NCI-H2107 (cell line): ENCODE measurements around the gene ISCU.
A peak's percentile ranks its signal among the peaks of the same experiment; 100 is the strongest.

ENCODE experiments used
- DNase-seq: peaks from one replicate; lab custom pipeline; 2025; lab: John Stamatoyannopoulos, UW

ISCU gene

DNA sequence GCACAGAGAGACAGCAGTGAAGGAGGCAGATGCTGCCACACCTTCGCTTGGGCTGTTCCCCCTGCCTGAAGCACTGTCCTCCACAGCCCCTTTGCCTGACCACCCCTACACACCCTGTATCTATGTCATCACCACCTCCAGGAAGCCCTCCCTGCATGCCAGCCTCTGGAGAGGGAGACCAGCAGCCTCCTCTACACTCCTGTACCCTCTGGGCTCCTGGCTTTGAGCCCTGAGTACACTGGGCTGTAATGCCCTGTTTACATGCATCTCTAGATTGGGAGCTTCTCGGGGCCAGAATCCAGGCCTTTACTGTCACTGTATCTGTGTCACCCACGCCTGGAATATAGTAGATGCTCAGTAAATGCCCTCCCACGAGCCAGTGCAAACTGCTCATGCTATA is 41.3 kb downstream of the ISCU start:
- no peak for DNase-seq

DNA sequence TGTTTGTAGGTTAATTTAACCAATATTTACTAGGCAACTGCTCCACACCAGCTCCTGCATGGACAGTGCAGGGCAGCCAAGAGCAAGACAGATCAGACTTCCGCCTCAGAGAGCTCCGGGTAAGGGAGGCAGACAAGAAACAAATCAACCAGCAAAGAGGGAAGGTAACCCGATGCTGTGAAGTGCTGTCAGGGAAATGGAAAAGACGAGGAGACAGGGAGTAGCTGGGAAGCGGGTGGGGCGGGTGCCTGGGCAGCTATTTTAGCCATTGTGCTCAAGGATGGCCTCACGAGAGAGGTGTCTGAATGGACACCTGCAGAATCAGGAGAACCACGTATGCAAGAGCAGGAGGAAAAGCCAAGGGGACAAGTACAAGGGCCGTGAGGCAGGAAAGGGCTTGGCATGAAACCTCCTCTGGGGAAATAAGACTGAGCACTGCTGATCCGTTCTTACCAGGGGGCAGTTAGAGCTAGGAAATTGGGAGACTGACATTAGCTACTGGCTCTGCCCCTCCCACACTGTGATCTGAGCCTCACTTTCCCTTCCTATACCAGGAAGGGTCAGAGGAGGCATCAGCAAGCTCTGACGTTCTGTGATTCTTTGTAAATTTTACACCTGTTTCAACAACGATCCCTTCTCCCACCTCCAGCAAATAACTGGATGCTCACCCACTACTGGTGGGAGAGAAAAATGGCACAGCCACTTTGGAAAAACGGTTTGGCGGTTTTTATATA is 42.0 kb downstream of the ISCU start:
- no peak for DNase-seq

DNA sequence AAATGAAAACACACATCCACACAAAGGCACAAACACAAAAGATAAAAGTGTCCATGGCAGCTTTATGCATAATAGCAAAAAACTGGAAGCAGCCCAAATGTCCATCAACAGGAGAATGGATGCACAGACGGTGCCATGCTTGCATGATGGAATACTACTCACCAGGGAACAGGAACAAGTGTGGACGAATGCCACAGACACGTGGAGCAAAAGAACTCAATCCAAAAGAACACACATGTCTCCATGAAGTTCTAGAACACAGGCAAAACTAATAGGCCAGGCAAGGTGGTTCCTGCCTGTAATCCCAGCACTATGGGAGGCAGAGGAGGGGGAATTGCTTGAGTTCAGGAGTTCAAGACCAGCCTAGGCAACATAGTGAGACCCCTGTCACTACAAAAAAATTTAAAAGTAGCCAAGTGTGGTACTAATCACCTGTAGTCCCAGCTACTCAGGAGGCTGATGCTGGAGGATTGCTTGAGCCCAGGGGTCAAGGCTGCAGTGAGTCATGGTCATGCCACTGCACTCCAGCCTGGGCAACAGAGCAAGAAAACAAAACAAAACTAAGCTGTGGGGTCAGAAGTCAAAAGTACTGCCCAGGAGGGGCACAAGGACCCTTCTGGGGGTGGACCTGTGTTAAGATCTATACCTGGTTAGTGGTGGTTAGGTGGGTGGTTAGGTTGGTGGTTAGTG is 42.7 kb downstream of the ISCU start:
- no peak for DNase-seq

DNA sequence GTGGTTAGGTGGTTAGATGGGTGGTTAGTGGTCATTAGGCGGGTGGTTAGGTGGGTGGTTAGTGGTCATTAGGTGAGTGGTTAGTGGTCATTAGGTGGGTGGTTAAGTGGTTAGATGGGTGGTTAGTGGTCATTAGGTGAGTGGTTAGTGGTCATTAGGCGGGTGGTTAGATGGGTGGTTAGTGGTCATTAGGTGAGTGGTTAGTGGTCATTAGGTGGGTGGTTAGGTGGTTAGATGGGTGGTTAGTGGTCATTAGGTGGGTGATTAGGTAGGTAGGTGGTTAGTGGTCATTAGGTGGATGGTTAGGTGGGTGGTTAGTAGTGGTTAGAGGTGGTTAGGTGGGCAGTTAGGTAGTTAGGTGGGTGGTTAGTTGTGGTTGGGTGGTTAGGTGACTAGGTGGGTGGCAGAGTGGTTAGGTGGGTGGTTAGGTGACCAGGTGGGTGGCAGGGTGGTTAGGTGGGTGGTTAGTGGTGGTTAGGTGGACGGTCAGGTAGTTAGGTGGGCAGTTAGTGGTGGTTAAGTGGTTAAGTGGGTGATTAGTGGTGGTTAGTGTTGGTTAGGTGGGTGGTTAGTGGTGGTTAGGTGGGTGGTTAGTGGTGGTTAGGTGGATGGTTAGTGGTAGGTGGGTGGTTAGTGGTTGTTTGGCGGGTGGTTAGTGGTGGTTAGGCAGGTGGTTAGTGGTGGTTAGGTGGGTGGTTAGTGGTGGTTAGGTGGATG is 43.5 kb downstream of the ISCU start:
- no peak for DNase-seq

DNA sequence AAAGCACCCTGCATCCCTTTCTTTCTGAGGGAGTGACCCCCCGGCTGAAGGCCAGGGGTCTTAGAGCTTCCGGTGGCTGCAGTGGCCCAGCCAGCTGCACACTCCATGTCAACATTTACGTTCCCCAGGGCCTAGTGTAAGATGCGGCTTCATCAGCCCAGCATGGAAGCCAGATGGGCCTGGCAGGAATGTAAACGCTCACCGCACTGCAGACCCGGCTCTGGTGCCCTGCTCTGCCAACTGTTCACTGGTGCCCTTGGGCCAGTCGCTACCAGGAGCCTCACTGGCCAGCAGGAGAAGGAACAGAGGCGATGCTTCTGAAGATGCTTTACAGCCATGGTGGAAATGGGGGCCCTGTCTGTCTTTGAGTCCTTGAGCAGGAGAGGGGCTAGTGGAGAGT is 44.1 kb downstream of the ISCU start:
- no peak for DNase-seq

DNA sequence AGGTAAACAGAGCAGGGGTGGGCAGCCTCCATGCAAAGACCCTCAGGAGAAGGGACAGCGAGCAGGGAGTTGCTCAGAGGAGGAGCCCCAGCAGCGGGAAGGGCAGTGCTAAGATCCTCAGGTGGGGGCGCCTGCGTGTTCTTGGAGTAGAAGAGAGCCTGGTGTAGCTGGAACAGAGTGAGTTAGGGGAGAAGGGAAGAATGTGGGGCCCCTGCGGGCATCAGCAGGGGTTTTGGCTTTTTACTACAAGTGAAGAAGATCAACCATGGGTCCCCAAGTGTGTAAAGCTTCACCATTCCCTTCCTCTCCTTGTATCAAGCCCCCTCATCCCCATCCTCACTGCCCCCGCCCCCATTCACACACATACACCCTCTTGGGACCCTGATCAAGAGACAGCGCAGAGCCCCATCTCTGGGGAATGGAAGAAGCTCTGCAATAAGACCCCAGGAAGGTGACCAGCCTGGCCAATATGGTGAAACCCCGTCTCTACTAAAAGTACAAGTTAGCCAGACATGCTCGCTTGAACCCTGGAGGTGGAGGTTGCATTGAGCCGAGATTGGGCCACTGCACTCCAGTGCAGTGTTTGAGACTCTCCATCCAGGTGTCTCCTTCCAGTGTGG is 45.7 kb downstream of the ISCU start:
- no peak for DNase-seq

DNA sequence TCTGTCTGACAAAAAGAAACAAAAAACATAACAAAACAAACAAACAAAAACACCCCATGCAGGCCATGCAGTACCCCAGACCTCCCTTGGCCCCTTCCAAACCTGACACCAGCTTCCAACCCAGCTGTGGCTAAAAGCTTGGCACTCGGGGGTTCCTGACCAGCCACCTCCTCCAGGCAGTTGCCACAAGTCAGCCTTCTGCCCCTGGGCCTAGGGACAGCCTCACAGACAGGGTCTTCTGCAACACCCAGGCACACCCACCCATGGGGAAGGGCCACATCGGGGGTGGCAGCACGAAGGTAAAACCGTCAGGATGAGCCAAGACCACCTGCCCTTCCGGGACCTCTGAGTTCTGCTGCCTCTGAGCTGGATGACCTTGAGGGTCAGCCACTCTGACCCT is 46.2 kb downstream of the ISCU start:
- no peak for DNase-seq

DNA sequence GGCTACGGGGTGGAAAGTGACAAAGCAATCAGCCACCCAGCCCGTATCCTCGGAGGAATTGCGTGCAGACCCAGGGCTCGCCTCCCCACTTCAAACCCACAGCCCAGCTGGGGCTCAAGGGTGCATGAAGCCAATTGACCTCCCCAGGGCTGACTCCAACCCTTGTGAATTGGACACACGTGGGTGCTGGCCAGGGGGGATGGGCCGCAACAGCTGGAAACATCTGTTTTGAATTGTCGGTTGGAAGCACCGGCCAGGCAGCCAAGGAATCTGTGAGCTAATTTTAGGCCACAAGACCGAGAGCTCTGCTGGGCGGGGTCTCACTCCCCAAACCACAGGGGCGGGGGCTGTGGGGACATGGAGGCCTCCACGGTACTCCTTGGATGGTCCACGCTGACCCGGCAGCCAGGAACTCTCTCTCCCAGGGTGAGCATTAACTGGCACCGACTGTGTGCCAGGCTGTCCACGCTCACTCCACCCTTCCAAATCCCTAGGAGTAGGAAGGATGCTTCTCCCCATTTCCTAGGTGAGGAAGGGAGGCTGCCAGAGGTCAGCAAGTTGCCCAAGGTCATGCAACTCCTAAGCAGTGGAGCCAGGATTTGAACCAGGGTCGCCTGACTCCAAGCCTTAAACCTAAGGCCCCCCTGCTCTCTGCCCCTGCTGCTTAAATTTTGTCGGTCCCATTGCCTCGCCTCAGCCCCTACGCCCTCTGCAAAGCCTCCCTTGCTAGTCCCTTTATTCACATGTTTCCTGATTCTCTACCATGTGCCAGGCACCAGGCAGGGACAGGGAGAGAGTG is 47.3 kb downstream of the ISCU start:
- DNase-seq: no peak

DNA sequence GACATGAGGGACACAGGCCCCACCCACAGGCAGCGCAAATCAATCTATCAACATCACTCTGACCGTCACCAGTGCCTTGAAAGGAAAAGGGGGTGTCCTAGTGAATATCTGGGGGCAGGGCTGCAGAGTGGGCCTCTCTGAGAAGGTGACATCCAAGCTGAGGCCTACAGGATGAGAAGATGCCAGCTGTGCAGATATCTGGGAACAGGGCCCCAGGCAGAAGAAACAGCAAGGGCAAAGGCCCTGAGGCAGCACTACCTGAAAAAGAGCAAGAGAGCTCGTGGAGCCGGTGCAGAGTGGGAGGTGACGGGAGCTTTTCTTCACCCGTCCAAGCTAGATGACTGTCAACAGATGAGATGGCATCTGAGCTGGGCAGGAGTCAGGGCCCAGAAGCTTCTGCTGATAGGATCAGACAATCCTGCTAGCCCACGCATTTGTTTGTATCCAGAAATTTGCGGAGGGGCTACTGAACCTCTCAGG is 48.0 kb downstream of the ISCU start:
- DNase-seq: no peak

DNA sequence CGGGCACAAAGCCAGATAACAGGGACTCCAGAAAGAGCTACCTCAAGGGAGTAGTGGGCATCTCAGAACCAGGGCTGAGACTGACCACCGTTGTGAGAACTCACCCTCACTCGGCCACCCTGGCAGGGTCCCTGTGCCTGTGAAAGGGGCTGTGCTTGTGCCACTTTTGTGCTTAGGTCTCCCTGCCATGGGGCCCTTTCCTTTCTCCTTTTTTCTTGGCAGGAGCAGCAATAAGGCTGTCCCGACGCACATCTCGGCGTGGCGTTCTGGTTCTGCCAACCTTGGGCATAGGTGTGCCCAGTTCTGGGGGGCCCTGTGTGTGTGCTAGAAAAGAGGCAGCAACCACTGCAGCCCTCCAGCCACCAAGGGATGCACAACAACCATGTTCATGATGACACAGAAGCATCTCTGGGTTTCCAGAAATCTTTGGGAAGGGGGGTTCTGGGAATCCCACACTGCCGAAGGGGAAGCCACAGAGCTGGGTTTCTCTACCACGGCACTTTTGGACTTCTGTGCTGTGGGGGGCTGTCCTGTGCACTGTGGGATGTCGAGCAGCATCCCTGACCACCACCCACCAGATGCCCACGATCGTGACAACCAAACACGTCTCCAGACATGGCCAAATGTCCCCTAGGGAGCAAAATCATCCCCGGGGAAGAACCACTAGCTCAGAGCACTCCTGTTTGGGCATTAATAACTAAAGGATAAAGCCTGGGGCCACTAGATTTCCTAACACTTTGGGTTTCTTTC is 48.6 kb downstream of the ISCU start:
- DNase-seq: no peak

DNA sequence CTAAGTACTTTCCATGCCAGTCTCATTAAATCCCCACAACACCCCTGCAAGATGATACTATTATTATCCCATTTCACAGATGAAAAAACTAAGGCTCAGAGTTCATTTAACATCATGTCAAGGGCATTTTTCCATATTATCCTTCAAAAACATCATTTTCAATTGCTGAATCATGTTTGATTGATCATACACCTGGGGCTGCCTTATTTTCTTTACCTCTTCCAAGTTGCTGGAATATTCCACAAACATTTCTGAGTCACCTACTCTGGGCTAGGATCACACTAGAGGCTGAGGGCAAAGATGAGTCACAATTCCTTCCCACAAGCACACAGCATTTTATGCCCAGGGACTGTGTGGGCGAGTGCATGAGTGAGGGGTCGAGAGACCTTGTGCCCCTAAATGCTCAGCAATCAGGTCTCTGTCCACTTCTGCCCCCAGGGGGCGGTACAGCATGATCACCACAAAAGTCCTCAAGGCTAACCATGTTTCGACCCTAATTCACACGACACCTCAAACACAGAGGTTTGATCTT is 49.6 kb downstream of the ISCU start:
- no peak for DNase-seq

DNA sequence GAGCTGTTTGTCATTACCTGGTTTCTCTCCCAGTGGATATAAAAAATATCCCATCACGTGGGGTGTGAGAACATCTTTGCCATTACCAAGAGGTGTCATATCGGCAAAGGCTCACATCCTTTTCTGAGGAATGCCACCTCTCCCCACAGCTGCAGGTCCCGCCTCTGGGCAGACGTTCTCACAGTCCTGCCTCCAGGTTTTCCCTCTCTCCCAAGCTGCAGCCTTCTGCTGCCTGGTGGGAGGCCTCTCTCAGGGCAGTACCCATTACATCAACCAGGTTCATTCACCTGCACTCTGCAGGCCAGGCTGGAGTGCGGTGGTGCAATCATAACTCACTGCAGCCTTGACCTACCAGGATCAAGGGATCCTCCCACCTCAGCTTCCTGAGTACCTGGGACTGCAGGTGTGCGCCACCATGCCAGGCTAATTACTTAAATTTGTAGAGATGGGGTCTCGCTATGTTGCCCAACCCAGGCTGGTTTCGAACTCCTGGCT is 50.4 kb downstream of the ISCU start:
- peak; percentile 16 for DNase-seq

DNA sequence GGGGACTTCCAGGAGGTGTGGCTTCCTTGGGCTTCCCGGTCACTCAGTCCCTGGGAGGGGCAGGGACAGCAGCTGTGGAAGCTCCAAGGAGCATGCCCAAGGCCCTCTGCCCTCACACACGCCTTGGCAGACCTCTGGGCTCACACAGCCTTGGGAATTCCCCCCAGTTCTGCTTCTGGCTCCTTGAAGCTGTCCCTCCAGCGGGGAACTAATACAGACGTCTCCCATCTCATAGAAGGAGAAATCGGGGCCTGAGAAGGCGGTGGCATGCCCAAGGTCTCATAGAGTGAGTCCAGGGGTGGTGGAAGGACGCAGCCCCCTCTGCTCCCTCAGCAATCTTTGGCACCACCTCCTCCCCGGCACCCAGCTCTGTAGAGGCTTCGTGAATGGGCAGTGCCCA is 51.2 kb downstream of the ISCU start:
- no peak for DNase-seq

DNA sequence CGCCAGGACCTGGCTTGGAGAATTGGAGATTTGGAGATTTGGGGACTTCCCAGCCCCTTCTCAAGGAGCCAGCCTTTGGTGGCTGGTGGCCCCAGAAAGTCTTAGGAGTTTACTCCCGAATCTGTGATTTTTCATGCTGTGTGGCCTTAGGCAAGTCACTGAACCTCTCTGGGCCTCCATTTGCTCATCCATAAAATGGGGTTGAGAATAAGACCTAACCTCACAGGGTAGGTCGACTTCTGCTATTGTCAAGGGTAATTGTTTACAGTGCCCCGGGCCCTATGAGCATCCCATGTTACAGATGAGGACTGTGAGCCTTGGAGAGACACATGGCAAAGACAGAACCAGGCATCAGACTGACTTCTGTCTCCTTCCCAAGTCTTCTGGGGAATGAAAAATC is 51.6 kb downstream of the ISCU start:
- no peak for DNase-seq

DNA sequence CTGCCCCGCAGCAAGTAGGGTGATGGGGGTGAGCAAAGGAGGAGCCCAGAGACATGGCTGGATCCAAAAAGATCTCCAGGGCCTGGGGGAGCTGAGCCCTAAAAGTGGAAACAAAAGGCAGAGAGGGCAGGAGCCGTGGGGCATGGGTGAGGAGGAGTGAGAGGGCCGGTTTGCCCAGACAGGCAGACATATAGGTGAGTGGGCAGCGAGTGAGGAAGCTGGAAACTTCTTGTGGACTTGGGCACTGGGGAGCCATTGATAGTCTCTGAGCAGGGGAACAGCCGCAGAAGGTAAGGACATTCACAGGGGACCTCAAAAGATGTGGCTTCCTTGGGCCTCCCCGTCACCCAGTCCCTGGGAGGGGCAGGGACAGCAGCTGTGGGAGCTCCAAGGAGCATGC is 52.2 kb downstream of the ISCU start:
- DNase-seq: no peak

DNA sequence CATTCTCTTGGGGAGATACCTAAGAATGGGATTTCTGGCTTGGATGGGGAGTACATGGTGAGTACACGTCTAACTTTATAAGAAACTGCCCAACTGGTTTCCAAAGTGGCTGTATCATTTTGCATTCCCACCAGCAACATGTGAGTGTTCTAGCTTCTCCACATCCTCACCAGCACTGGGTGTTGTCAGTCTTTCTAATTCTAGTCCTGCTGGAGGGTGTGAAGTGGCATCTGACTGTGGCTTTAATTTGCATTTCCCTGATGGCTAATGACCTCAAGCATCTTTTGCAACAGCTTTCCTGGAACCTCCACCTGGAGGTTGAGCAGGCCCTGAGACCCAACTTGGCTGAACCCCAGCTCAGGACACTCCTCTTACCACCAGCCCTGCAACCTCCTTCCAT is 53.5 kb downstream of the ISCU start:
- no peak for DNase-seq

DNA sequence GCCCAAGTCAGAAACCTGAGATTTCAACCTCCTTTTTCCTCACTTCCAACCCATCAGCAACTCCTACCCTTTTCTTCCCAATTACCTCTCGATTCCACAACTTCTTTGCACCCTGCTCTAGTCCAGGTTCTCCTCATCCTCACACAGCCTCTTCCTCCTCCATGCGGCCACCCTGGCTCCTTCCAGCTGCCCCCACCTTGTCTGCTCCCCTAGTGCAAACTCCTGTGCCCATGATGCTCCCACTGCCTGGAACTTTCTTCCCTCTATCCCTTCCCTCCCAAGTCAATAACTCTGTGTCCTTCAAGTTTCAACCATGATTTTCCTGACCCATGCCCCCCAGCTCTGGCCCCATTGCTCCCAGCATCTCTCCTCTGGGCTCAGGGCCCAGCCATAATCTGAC is 54.0 kb downstream of the ISCU start:
- DNase-seq: no peak

DNA sequence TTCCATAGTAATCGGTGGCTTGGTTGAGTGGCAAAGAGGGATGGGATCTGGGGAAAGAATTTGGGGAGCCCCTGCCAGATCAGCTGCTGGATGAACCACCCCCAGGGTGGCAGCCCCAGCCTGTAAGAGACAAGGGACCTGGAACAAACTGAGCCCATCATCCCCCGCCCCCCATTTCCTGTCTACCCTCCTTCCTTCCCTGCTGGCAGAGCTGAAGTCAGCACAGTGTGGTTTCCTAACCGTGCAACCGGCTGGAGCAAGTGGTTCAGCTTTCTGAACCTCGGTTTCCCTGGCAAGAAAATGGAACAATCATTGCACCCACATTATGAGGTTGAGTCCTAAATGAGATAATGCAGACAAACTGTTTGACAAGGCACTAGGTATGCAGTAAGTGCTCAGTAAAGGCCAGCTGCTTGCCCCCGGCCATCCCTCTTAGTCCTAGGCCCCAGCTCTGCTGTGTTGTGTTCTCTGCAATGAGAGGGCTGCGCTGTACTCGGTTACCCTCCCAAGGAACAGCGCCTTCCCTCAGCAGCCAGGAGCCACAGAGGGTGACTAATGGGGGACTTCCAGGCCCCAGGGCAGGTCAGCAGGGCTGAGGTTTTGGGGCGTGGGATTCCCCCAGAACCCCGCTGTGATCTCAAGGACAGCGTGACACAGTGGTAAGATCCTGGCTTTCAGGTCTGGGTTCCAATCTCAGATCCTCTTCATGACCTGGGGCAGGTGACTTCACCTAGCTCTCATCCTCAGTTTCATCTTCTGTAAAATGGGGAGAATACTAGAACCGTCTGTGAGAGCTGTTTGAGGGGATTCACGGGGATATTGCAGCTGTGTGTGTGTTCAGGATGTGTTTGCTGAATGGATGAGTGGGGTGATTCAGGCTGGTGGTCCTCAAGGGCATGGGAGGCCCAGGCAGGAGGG is 54.8 kb downstream of the ISCU start:
- DNase-seq: no peak
